ENCODE results near the gene FOXC1.

Gene FOXC1

GRCh38 chr6:1600063-1600763 lies 9.5 kb upstream of the FOXC1 start:
- no peak for DNase-seq

DNA sequence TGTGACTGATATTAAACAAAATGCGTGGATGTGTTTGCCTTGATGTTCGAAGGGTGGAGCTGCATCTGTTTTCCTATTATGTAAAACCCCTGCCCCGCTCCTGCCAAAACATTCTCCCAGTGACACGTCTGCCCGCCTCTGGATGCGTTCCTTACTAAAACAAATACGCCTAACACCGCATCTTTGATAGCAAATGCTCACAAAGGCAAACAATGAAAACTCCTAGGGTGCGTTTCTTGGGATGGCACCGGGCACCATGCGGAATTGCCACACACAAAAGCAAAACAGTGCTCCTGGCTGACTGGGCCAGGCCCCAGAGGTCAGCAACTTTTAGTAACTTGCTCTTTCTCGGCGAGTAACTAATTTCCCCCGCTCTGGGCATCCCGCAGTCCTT lies 9.0 kb upstream of the FOXC1 start:
- DNase-seq, result no peak

DNA sequence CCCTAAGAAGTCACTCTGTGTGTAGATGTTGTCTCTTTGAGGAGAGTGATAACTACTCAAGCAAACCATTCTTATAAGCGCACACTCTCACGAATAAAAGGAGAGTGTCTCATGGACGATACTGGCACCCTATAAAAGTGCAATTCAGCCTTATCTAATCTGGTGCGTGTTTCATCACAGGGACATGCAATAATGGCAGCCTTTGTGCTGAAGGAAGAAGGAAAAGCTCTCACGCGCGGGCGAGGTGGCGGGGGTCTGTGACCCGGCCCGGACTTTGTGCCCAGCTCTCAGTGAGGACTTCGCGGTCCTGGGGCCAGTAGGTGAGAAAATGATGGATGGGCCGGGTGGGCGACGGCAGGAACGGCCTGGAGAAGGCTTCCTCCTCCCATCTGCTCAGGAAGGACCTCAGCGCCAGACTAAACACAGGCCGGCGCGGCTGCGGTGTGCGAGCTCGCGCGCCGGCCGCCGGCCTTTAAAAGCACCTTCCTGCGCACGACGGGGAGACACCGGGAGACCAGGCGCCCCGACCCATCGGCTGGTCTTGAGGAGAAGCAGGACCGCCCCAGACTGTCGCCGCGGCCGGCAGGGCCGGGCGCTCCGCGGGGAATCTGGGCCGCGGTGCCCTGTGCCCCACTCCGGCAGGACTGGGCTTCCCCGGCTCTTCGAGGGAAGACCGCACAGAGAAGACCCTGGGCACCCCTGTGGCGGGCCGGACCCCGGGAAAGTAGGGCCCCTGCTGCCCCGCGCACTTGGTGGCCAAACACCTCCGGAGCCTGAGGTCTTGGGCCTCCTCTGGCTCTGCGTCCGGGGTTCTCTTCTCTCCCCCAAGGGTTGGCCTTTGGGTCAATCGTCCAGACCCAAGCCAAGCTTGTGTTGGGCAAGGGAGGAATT lies 8.3 kb upstream of the FOXC1 start:
- no peak for DNase-seq

GRCh38 chr6:1602049-1602713 lies 7.5 kb upstream of the FOXC1 start:
- DNase-seq, result no peak

DNA sequence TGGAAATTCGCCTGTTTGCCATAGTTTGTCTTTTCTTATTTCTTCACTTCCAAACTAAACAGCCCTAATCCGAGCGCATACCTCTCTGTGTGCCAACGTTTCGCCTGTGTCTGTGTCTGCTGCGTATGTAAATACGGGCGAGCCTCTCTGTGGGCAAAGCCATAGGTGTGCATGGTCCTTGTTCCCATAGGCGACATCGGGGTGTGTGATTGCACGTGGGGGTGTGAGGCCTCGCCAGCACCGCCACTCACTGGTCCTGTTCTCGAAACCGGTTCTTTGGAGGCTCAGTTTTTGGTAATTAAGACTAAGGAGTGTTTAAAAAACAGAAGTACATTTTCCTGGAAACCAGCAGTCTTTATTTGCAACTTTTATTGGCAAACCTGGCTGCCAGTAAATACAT lies 6.0 kb upstream of the FOXC1 start:
- no peak for DNase-seq

DNA sequence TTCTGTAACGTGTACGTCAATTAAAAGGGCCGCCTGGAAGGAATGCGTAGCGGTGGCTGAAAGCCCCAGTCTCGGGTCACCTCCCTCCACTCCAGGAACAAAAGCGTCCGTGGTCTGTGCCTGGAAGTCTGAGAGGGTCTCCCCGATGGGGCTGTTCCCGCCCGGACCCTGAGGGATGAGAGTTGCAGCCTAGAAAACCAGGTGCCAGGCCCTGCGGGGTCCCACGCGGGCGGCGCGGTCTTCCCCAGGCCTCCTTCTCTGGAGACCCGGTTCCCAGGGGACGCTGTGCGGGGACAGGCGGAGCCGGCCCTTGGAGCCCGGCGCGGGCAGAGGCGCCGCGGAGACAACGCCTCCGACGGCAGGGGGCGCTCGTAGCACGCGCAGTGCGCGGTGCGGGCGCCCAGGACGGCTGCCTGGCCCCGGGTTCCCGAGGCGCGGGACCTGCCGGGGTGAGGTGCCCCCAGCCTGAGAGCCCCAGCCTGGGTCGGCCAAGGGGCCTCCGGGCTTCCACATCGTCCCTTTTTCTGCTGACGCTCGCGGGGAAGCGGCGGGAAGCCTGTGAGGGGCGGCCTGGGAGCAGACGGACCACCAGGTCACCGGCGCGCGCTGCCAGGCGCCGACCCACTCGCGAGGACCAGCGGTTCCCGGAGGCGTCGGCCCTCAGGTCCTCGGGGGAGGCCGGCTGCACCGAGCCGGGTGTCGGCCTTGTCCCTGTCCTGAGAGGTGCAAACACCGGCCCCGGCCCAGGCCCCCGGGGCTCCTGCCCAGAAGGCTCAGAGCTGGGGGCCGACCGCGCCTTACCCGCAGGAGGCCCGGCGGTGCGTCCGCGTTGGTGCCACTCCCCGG lies 5.3 kb upstream of the FOXC1 start:
- no peak for DNase-seq

GRCh38 chr6:1605004-1605892 lies 4.5 kb upstream of the FOXC1 start:
- DNase-seq, result no peak

DNA sequence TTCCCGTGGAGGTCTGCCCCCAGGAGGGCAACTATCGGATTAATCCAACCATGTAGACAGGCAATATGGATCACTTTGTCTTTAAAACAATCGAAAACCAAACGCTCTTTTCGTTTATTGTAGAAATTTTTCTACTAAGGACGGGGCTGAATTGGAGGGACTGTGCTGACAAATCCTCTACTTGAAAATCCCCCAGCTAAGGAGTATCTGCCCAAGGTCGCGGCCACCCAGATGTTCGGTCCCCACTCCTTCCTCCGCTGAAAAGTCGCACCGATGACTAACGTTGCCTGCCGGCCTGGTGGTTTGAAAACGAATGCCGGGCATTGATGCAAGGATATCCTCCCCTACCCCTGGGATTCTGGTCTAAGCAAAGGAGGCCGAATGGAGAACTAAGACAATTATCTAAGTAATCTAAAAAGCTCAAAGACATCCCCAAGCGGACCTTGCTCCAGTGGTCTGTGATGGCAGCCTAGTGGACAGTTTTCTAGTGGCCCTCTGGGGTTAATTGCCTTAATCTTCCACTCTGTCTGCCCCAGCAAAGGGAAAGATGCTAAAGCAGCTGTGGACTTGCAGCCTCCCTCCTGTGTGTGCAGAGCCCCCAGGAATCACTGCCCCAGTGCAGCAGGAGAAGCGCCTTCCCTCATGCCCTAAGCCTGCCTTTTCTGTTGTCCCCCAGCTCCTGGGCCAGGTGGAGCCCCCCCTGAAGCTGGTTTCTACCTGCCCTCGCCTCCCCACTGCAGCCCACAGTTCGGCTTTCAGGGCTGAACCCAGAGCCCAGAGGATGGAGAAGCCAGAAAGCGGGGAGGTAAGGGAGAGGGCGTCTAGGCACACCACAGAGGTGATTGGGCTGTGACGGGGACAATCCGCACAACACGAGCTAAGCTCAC lies 3.6 kb upstream of the FOXC1 start:
- DNase-seq, result no peak

- no peak for DNase-seq
Measured at GRCh38 chr6:1606780-1607515, 2.8 kb upstream of the FOXC1 start.

- DNase-seq, result no peak
Measured at GRCh38 chr6:1607516-1608221, 2.0 kb upstream of the FOXC1 start.

- DNase-seq, result no peak
Measured at GRCh38 chr6:1608222-1609040, 1.3 kb upstream of the FOXC1 start.

DNA sequence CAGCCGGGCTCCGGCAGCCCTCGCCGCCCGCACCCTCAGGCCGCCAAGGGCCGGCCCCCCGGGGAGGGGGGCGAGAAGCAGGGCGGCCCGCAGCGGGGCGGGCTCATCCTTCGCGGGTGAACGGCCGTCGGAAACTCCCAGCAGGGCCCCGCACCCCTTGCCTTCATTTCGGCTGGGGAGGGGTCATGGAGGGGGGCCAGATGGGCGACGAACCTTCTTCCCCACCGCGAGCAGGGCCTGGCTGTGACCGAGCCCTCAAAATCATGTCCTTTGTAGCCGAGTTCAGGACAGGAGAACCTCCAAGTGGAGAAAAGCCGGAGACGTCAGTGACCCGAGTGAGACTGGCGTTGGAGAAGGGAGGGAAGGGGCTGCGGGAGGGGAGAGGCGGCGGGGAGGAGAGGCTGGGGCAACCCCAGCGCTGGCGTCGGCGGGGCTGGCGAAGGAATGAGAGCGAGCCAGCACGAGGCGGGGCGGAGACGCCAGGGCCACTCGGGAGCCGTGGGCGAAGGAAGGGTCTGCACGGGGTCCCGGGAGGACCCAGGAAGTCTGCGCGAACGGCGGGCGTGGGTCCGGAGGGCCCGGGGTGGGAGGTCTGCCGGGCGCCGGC lies 571 bp upstream of the FOXC1 start:
- no peak for DNase-seq

DNA sequence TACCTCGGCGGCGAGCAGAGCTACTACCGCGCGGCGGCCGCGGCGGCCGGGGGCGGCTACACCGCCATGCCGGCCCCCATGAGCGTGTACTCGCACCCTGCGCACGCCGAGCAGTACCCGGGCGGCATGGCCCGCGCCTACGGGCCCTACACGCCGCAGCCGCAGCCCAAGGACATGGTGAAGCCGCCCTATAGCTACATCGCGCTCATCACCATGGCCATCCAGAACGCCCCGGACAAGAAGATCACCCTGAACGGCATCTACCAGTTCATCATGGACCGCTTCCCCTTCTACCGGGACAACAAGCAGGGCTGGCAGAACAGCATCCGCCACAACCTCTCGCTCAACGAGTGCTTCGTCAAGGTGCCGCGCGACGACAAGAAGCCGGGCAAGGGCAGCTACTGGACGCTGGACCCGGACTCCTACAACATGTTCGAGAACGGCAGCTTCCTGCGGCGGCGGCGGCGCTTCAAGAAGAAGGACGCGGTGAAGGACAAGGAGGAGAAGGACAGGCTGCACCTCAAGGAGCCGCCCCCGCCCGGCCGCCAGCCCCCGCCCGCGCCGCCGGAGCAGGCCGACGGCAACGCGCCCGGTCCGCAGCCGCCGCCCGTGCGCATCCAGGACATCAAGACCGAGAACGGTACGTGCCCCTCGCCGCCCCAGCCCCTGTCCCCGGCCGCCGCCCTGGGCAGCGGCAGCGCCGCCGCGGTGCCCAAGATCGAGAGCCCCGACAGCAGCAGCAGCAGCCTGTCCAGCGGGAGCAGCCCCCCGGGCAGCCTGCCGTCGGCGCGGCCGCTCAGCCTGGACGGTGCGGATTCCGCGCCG lies 994 bp downstream of the FOXC1 start:
- DNase-seq, result no peak

DNA sequence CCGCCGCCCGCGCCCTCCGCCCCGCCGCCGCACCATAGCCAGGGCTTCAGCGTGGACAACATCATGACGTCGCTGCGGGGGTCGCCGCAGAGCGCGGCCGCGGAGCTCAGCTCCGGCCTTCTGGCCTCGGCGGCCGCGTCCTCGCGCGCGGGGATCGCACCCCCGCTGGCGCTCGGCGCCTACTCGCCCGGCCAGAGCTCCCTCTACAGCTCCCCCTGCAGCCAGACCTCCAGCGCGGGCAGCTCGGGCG lies 1.5 kb downstream of the FOXC1 start:
- no peak for DNase-seq

- DNase-seq, result no peak
Measured at GRCh38 chr6:1611572-1612298, 2.0 kb downstream of the FOXC1 start.

- DNase-seq, result no peak
Measured at GRCh38 chr6:1612299-1612973, 2.7 kb downstream of the FOXC1 start.

Data from NCI-H1092 (cell line).